Natural killer cell (primary cell): ENCODE results near the gene CDC14A. TPM values are rescaled to one million over a fixed set of nuclear protein-coding genes. Genes with fewer than 3 reads are reported as not detected.

ENCODE experiments used
- ATAC-seq, 3 donors: fragments of 150-1000 bp in 2 of 3; fragments of 200-7000 bp in 1 of 3; cut with Tn5 transposase; 1 replicate in 1 of 3; 2 replicates in 2 of 3; pipeline ENCODE4 v1.10.0; 2021; ENCODE audit warnings: mild to moderate bottlenecking in 2 of 3, moderate library complexity in 2 of 3
- DNase-seq, 2 donors: peaks; one replicate each; pipeline versions ENCODE4 v3.0.0 to v3.0.0-alpha.2; 2013 to 2021; ENCODE audit warnings: mixed read lengths in 1 of 2
- H3K27ac ChIP-seq: one replicate; pipeline ENCODE4 v1.5.1; 2013; ENCODE audit warnings: mild to moderate bottlenecking, low read length
- H3K27me3 ChIP-seq: one replicate; pipeline ENCODE4 v1.6.1; 2013; ENCODE audit warnings: low read length; ENCODE audit not compliant: control insufficient read depth, insufficient read depth
- H3K36me3 ChIP-seq: one replicate; pipeline ENCODE4 v1.6.1; 2013; ENCODE audit warnings: low read length; ENCODE audit not compliant: control insufficient read depth, insufficient read depth
- H3K4me1 ChIP-seq: one replicate; pipeline ENCODE4 v1.6.1; 2013; ENCODE audit warnings: low read length; ENCODE audit not compliant: control insufficient read depth, insufficient read depth
- H3K4me3 ChIP-seq: one replicate; pipeline ENCODE4 v1.5.1; 2013; ENCODE audit warnings: low read length
- H3K9me3 ChIP-seq: one replicate; pipeline ENCODE4 v1.6.1; 2013; ENCODE audit warnings: low read length; ENCODE audit not compliant: control insufficient read depth, insufficient read depth
- H3K27ac Mint-ChIP-seq, 2 donors: one replicate each; pipeline ENCODE4 v1.8.0; 2022; ENCODE audit warnings: mild to moderate bottlenecking in 2 of 2, mixed read lengths in 2 of 2, moderate library complexity in 1 of 2
- H3K27me3 Mint-ChIP-seq, 2 donors: one replicate each; pipeline ENCODE4 v1.8.0; 2022; ENCODE audit warnings: low read depth in 2 of 2, mixed read lengths in 2 of 2
- H3K36me3 Mint-ChIP-seq: one replicate; pipeline ENCODE4 v1.8.0; 2022; ENCODE audit warnings: mixed read lengths
- H3K4me1 Mint-ChIP-seq, 2 donors: one replicate each; pipeline ENCODE4 v1.8.0; 2022; ENCODE audit warnings: mixed read lengths in 2 of 2
- H3K4me3 Mint-ChIP-seq: one replicate; pipeline ENCODE4 v1.8.0; 2022; ENCODE audit warnings: mild to moderate bottlenecking, moderate library complexity, mixed read lengths
- H3K9me3 Mint-ChIP-seq, 2 donors: one replicate each; pipeline ENCODE4 v1.8.0; 2022; ENCODE audit warnings: mixed read lengths in 2 of 2
- CTCF ChIP-seq: fragments of 200-600 bp; IDR thresholded peaks from one replicate; pipeline ENCODE4 v1.8.0; 2022; ENCODE audit warnings: antibody characterized with exemption
- WGBS: methylation state at CpG from one replicate; pipeline ENCODE4 v1.1.7; 2013; ENCODE audit warnings: missing lambda C conversion rate; ENCODE audit not compliant: insufficient coverage; 5-methylcytosine and 5-hydroxymethylcytosine counted together
- intact Hi-C: fragments of 100-400 bp; cut with micrococcal nuclease; formaldehyde crosslinking; loops from one replicate; pipeline ENCODE4 v1.14.2; 2022
- total RNA-seq, 4 donors: library from RNA; stranded (reverse); fragments of 120-200 nt in 1 of 4; gene quantifications; one replicate each; pipeline versions ENCODE4 v1.2.3 to v1.2.4, GENCODE V29; 2013 to 2022

Gene CDC14A
- total RNA-seq, 3 donors from 2014 or later (not counting 1 experiment from before 2014, with no cell fraction given) = 59.6 to 63.8 (median 60.1) TPM

GRCh38 chr1:100552922-100553321 lies 200.6 kb downstream of the CDC14A start:
- H3K36me3 Mint-ChIP-seq = peaks cover 44% of the 10 kb centered on the region
- Histone ChIP-seq H3K4me3 (no peak overlapping the region), H3K27me3 (no peaks in the 10 kb centered on the region), H3K27ac (no peak overlapping the region), H3K36me3 (no peaks in the 10 kb centered on the region), H3K9me3 (peaks cover 13% of the 10 kb centered on the region), H3K4me1 (no peaks in the 10 kb centered on the region)
- no peak overlapping the region for H3K4me3 Mint-ChIP-seq
- no CpG with 5 or more reads among the region's 2 CpGs for WGBS
- DNase-seq (no peak), ATAC-seq (no peak)
- peaks cover 27 to 30% of the 10 kb centered on the region in 2 donors for H3K9me3 Mint-ChIP-seq
- H3K4me1 Mint-ChIP-seq = no peaks in the 10 kb centered on the region
- H3K27me3 Mint-ChIP-seq = peaks cover 16 to 66% of the 10 kb centered on the region in 2 donors
- H3K27ac Mint-ChIP-seq = no peak overlapping the region
- intact Hi-C loops = no loop called here
- TF ChIP-seq CTCF = no peak

- Mint-ChIP-seq H3K36me3 (peaks cover 36% of the 10 kb centered on the region), H3K9me3 (peaks cover 22 to 26% of the 10 kb centered on the region in 2 donors), H3K27me3 (peaks cover 12 to 44% of the 10 kb centered on the region in 2 donors), H3K4me3 (no peak overlapping the region), H3K4me1 (no peaks in the 10 kb centered on the region), H3K27ac (no peak overlapping the region)
- no peak overlapping the region for H3K4me3 ChIP-seq
- H3K9me3 ChIP-seq = peaks cover 11% of the 10 kb centered on the region
- no peak for ATAC-seq
- no peaks in the 10 kb centered on the region for H3K36me3 ChIP-seq
- intact Hi-C loops = no loop called here
- H3K27ac ChIP-seq = no peak overlapping the region
- DNase-seq = no peak
- H3K4me1 ChIP-seq = no peaks in the 10 kb centered on the region
- peaks cover 2% of the 10 kb centered on the region for H3K27me3 ChIP-seq
- no peak for TF ChIP-seq CTCF
- 80% methylated on average over 1 of the region's 1 CpG for WGBS
Observed at GRCh38 chr1:100556181-100556580, 203.9 kb downstream of the CDC14A start.

GRCh38 chr1:100556925-100557605 lies 204.8 kb downstream of the CDC14A start:
- Mint-ChIP-seq H3K4me1 (no peaks in the 10 kb centered on the region), H3K27me3 (peaks cover 12 to 46% of the 10 kb centered on the region in 2 donors), H3K9me3 (peaks cover 22 to 25% of the 10 kb centered on the region in 2 donors), H3K27ac (no peak overlapping the region), H3K4me3 (no peak overlapping the region), H3K36me3 (peaks cover 31% of the 10 kb centered on the region)
- H3K4me1 ChIP-seq = no peaks in the 10 kb centered on the region
- no peak for ATAC-seq
- H3K4me3 ChIP-seq = no peak overlapping the region
- no peak for TF ChIP-seq CTCF
- DNase-seq = no peak
- intact Hi-C loops = no loop called here
- no peaks in the 10 kb centered on the region for H3K36me3 ChIP-seq
- peaks cover 2% of the 10 kb centered on the region for H3K27me3 ChIP-seq
- 75% methylated on average over 3 of the region's 3 CpGs for WGBS
- peaks cover 11% of the 10 kb centered on the region for H3K9me3 ChIP-seq
- H3K27ac ChIP-seq = no peak overlapping the region

GRCh38 chr1:100557606-100557953 lies 205.3 kb downstream of the CDC14A start:
- no peaks in the 10 kb centered on the region for H3K4me1 ChIP-seq
- no peak for ATAC-seq
- TF ChIP-seq CTCF = no peak
- Mint-ChIP-seq H3K9me3 (peaks cover 18 to 20% of the 10 kb centered on the region in 2 donors), H3K27ac (no peak overlapping the region), H3K36me3 (peaks cover 26% of the 10 kb centered on the region), H3K4me1 (no peaks in the 10 kb centered on the region), H3K4me3 (no peak overlapping the region), H3K27me3 (peaks cover 12 to 46% of the 10 kb centered on the region in 2 donors)
- no peak for DNase-seq
- peaks cover 11% of the 10 kb centered on the region for H3K9me3 ChIP-seq
- no peak overlapping the region for H3K4me3 ChIP-seq
- no peaks in the 10 kb centered on the region for H3K36me3 ChIP-seq
- H3K27me3 ChIP-seq = peaks cover 2% of the 10 kb centered on the region
- H3K27ac ChIP-seq = no peak overlapping the region
- intact Hi-C loops = no loop called here
